ENCODE data around the gene PCDHB1. TPM values are rescaled to one million over a fixed set of nuclear protein-coding genes. Genes with fewer than 3 reads are reported as not detected.

PCDHB1 gene
- total RNA-seq, 1 experiment from 2014 or later: 0.07 TPM

DNA sequence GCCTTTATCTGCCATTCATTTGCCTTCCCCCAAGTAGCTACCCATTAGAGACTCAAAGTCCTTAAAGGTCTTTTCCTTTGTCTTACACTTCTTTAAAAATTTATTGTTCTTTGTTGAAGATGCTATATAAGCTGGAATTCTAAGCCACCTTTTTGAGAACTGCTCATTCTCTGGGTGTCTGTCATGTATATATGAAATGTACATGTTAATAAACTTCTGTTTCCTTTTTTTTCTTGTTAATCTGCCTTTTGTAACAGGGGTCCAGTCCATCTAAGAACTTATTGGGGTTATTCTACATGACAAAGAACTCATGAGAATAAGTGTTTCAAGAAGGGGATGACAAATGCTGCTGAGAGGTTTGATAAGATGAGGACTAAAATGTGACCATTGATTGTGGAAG lies 43.4 kb upstream of the PCDHB1 start:
- H3K4me3 Mint-ChIP-seq: no peak overlapping the region

More for the DNA sequence above, 43.4 kb upstream of the PCDHB1 start:
- no peak overlapping the region for H4K91ac ChIP-seq (ENCODE audit: insufficient read length, low read depth, low read length)
- no peak overlapping the region for H4K5ac ChIP-seq (ENCODE audit: insufficient read length, low read depth, low read length)
- peaks cover 17% of the 10 kb centered on the region for H3K4me1 ChIP-seq (ENCODE audit: insufficient read depth, low read length)
- H3K27me3 ChIP-seq (ENCODE audit: insufficient read depth, low read length): no peaks in the 10 kb centered on the region
- no peak overlapping the region for H3K23ac ChIP-seq (ENCODE audit: insufficient read length, low read depth, low read length)
- H3K56ac ChIP-seq (ENCODE audit: insufficient read length, low read depth, low read length): no peak overlapping the region
- no peak overlapping the region for H3K9ac ChIP-seq (ENCODE audit: extremely low read depth, insufficient read length, low read length)
- H3K4me2 ChIP-seq (ENCODE audit: insufficient read depth, insufficient read length, low read length): no peak overlapping the region
- H3K79me1 ChIP-seq (ENCODE audit: insufficient read depth, low read depth, low read length, poor library complexity, severe bottlenecking): no peaks in the 10 kb centered on the region
- no peak overlapping the region; a peak in 1 of 7 replicates for H3K27ac Mint-ChIP-seq
- H2BK12ac ChIP-seq (ENCODE audit: insufficient read length, low read depth, low read length): no peak overlapping the region
- no peak overlapping the region for H2AK5ac ChIP-seq (ENCODE audit: insufficient read length, low read length)
- no peak overlapping the region for H3K4ac ChIP-seq (ENCODE audit: low read depth, low read length)
- no peak overlapping the region for H3K27ac ChIP-seq (ENCODE audit: insufficient read length, low read depth, low read length)
- H3K9me3 Mint-ChIP-seq: no peaks in the 10 kb centered on the region
- peaks cover 2% of the 10 kb centered on the region; the same call in 1 of the 2 replicates for H3K27me3 Mint-ChIP-seq (ENCODE audit: low read depth)
- H3K9me3 ChIP-seq (ENCODE audit: control insufficient read depth, low read depth, low read length): no peaks in the 10 kb centered on the region
- no peak overlapping the region for H2AFZ ChIP-seq (ENCODE audit: low read length)
- H3K79me2 ChIP-seq (ENCODE audit: insufficient read depth, low read length): no peaks in the 10 kb centered on the region
- no peak overlapping the region for H3K14ac ChIP-seq (ENCODE audit: insufficient read depth, low read length)
- H2BK15ac ChIP-seq (ENCODE audit: low read depth, low read length): no peak overlapping the region
- no peak for DNase-seq
- peaks cover 6 to 31% (median 7%) of the 10 kb centered on the region in 3 experiments for H3K36me3 Mint-ChIP-seq (ENCODE audit: insufficient read depth in 1 of 3, low read depth in 3 of 3)
- peaks cover 37 to 43% of the 10 kb centered on the region in 2 experiments for H3K4me1 Mint-ChIP-seq
- TF ChIP-seq, protein P1, sequence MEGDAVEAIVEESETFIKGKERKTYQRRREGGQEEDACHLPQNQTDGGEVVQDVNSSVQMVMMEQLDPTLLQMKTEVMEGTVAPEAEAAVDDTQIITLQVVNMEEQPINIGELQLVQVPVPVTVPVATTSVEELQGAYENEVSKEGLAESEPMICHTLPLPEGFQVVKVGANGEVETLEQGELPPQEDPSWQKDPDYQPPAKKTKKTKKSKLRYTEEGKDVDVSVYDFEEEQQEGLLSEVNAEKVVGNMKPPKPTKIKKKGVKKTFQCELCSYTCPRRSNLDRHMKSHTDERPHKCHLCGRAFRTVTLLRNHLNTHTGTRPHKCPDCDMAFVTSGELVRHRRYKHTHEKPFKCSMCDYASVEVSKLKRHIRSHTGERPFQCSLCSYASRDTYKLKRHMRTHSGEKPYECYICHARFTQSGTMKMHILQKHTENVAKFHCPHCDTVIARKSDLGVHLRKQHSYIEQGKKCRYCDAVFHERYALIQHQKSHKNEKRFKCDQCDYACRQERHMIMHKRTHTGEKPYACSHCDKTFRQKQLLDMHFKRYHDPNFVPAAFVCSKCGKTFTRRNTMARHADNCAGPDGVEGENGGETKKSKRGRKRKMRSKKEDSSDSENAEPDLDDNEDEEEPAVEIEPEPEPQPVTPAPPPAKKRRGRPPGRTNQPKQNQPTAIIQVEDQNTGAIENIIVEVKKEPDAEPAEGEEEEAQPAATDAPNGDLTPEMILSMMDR (conservative IDR thresholded peaks at IDR 0.05): no peak
- no peak overlapping the region for H4K8ac ChIP-seq (replicated peaks; ENCODE audit: insufficient read length, low read depth, low read length)
- no peak overlapping the region for H3K18ac ChIP-seq (ENCODE audit: insufficient read length, low read depth, low read length)
- no peaks in the 10 kb centered on the region for H4K20me1 ChIP-seq (ENCODE audit: control insufficient read depth, insufficient read depth, insufficient read length)
- H2BK120ac ChIP-seq (ENCODE audit: low read depth, low read length, poor library complexity, severe bottlenecking): no peak overlapping the region
- no peak overlapping the region for H2BK20ac ChIP-seq (ENCODE audit: low read depth, low read length, poor library complexity, severe bottlenecking)
- H3T11ph ChIP-seq (ENCODE audit: low read length): no peak overlapping the region
- H2BK5ac ChIP-seq (ENCODE audit: insufficient read length, low read length): no peak overlapping the region
- no peaks in the 10 kb centered on the region for H3K23me2 ChIP-seq (ENCODE audit: insufficient read length, low read depth, low read length, poor library complexity, severe bottlenecking)
